Panc1 (cell line): ENCODE results near the gene DNAH6.

ENCODE experiments used
- CTCF ChIP-seq: fragments of 450-650 bp; IDR thresholded peaks from 2 replicates; pipeline ENCODE4 v1.5.1; 2017; ENCODE audit warnings: mild to moderate bottlenecking
- POLR2AphosphoS5 ChIP-seq: IDR thresholded peaks from 2 replicates; pipeline ENCODE4 v1.6.1; 2012; ENCODE audit warnings: mild to moderate bottlenecking, low read depth, low read length, moderate library complexity
- REST ChIP-seq, 2 experiments: IDR thresholded peaks; 2 replicates each; pipeline ENCODE4 v1.6.1; 2011 to 2012; ENCODE audit warnings: low read depth in 2 of 2, control low read depth in 1 of 2, low read length in 1 of 2, mild to moderate bottlenecking in 1 of 2, moderate library complexity in 1 of 2; ENCODE audit not compliant: insufficient read depth in 1 of 2
- SIN3A ChIP-seq: IDR thresholded peaks from 2 replicates; pipeline ENCODE4 v1.6.1; 2012; ENCODE audit warnings: low read depth, mild to moderate bottlenecking, low read length, moderate library complexity, borderline replicate concordance; ENCODE audit not compliant: insufficient read depth

- TF ChIP-seq CTCF (no peak), SIN3A (no peak), POLR2AphosphoS5 (no peak), REST (IDR thresholded peaks at IDR 0.05; ENCODE audit: insufficient read depth in 1 of 2, low read depth in 2 of 2, low read length in 1 of 2) (no peak)
Measured at GRCh38 chr2:84829693-84830092, 313.4 kb downstream of the DNAH6 start.
